Posterior cingulate gyrus (tissue), 11 donors: ENCODE data around the gene GPX3.

ENCODE experiments used
- DNase-seq, 10 donors: peaks; one replicate each; pipeline versions ENCODE4 v3.0.0 to v3.0.0-alpha.2; 2020 to 2021; ENCODE audit warnings: mixed read lengths in 3 of 10
- intact Hi-C: fragments of 100-400 bp; cut with DNase I; formaldehyde crosslinking; loops from one replicate; pipeline ENCODE4 v1.15.1; 2023

The GPX3 gene

DNA sequence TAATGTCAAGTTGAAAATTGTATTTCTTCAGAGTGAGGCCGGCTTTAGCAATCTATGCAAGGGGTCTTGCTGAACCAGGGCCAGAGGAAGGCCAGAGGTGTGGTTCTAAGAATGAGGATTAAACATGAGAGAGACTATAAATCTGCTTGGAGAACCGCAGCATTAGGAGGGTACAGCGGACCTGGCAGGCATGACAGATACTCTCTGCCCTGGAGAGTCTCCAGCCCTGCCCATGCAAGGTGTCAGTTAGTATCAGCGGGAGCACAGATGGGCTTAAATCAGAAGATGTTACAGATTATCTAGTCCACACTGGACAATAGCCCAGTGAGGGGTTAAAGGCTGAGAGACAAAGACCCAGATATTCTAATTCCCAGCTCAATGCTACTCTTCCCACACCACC, 11.5 kb upstream of the GPX3 start:
- intact Hi-C loops = no loop called here
- no peak for DNase-seq

DNA sequence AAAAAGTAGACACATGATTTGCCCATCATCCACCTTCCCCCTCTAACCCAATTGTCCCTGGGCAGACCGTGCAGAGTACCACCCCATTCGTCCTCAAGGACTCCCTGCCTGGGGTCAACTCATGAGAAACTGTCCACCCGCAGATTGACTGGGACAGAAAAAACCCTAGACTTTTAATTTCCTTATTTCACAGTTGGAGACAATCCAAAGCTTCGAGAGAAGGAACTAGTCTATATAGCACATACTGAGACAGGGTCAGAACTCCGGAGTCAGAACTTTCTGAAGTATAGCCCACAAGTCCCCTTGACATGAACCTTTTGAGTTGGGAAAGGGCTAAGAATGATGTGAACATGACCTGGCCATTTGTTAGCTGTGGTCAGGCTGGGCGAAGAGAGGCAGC, 7.5 kb upstream of the GPX3 start:
- intact Hi-C loops = no loop called here

DNA sequence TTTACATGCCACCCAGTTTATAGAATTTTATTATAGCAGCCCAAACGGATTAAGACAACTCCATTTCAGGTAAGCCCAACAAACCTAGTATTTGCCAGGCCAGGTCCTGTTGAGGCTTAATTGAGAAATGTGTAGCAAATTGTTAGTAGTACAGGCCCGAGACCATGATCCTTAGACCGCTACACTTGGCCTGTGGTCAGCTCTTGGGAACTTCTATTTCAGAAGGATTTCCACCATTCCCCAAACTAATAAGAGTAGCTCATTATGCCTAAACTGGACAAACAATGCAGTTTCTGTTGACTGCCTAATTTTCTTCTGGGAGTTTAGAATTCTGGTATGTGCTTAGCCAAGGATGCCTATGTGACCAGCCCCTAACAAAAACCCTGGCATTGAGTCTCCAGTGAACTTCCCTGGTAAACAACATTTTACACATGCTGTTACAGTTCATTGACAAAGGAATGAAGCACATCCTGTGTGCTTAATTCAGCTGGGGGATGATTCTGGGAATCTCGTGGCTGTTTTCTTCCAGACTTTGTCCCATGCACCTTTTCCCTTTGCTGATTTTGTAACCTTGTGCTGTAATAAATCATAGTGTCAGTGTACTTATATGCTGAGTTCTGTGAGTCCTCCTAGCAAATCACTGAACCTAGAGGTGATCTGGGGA, 5.6 kb upstream of the GPX3 start:
- peak in 1 of 10 donors; percentile 10 for DNase-seq
- intact Hi-C loops = no loop called here

More for the DNA sequence above, 7.5 kb upstream of the GPX3 start:
- peak in 1 of 10 donors; percentile 12 for DNase-seq

DNA sequence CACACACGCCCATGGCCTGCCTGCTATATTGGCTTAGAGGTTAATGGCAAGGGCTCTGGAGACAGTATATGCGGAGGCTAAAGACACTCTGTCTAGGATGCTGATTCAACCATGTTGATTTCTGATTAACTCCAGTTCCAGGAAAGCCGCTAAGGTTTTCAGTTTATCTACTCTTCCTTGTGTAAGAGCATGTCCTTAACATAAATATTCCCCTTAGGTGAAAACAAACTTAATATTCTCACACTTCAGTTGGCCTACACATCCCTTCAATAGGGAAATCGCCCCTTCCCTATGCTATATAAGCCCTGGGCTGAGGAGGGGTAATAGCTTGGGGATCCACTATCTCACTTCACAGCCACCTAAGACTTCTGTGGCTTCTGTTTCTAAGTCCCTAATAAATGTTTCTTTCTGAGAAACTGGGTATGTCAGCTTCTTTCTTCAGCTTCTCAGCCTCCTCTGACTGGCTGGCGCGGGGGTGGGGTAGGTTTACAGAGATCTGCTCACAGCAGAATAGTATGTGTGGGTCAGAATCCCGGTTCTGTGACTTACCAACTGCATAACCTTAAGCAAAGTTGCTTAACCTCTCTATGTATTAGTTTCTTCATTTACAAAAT, 4.3 kb upstream of the GPX3 start:
- DNase-seq = peak in 1 of 10 donors; percentile 51
- intact Hi-C loops = no loop called here

GRCh38 chr5:151016700-151017099, 3.7 kb upstream of the GPX3 start:
- DNase-seq = peak in 2 of 10 donors; percentile 17 to 79
- intact Hi-C loops = no loop called here

- intact Hi-C loops = no loop called here
- peak in 1 of 10 donors; percentile 9 for DNase-seq
Observed at GRCh38 chr5:151017897-151018296, 2.5 kb upstream of the GPX3 start.

DNA sequence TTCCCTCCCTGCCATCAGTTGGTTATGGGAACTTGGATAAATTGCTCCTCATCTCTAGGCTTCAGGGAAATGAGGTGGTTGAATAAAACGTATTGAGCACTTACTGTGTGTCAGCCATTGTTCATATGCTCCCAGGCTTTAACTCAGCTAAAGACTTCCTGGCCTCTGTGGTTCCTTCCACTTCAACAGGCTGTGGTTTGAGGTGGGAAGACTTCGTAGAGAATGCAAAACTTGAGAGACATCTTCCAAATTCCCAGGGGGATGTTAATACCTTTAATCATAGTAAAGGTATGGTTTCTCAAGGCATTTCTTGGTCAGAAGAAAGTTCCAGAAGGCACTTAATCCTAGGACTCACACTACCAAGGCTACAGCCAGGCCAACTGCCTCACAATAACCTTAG, 1.5 kb upstream of the GPX3 start:
- intact Hi-C loops = no loop called here
- no peak for DNase-seq

DNA sequence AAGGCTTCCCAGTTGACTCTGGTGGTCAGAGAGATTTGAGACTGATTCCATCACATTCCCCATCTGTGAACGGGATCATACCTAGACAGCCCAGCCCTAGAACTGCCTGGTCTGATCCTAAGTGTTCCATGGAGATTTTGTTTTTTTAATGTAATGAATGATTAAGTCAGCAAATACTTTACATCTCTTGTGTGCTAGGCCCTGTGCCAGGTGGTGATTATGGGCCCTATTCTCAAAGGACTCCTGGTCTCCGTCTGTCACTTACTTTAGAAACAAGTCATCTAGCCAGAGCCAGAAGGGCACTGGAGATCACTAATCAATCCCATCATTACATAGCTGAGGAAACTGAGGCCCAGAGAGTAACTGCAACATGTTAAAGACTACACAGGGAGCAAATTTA, 1.1 kb upstream of the GPX3 start:
- DNase-seq = peak in 1 of 10 donors; percentile 9
- intact Hi-C loops = no loop called here

GRCh38 chr5:151021746-151022145, 1.4 kb downstream of the GPX3 start:
- DNase-seq = no peak
- intact Hi-C loops = no loop called here

DNA sequence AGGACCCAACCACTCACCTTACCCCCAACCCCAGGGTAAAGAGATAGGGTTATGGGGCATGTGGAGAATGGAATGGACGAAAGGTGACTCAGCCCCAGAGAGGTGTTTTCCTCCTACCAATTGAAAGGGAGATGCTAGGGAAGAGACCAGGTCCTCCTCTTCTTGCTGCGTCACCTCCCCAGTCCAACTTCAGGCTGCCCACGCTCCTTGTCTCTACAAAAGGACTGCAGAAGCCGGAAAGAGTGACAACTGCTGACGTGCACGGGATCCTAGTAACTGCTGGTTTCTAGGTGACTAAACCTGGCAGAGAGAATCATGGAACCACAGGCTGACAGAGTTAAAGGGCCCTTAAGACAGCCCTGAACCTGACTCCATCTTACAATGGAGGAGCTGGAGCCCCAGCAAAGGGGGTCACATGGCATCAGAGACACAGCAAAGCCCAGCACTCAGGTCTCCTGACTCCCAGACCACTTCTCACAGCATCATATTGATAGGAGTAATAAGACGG, 2.2 kb downstream of the GPX3 start:
- intact Hi-C loops = no loop called here
- peak in 6 of 10 donors; percentile 40 to 92 (median 77) for DNase-seq

- intact Hi-C loops = no loop called here
Observed at GRCh38 chr5:151023047-151023615, 2.7 kb downstream of the GPX3 start.

DNA sequence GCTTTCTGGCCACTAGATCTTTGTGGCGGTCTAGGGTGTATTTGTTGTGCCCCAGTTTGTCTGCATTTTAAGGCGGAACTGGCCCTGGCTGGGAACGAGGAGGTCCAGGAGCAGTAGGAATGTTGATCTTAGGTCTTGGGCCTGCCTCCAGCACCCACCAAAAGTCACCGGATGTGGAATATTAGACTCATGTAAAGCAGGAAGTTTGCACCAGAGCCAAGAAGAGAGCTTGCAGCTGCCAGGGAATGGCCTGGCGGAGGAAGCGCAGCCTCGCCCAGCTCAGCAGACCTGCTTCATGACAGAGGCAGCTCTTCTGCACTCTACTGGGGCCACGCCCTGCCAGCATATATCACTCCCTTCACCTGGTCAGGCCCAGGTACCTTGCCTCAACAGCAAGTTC, 3.3 kb downstream of the GPX3 start:
- peak in 1 of 10 donors; percentile 77 for DNase-seq
- intact Hi-C loops = no loop called here

More at GRCh38 chr5:151023047-151023615, 2.7 kb downstream of the GPX3 start:
- DNase-seq = peak in 1 of 10 donors; percentile 78

DNA sequence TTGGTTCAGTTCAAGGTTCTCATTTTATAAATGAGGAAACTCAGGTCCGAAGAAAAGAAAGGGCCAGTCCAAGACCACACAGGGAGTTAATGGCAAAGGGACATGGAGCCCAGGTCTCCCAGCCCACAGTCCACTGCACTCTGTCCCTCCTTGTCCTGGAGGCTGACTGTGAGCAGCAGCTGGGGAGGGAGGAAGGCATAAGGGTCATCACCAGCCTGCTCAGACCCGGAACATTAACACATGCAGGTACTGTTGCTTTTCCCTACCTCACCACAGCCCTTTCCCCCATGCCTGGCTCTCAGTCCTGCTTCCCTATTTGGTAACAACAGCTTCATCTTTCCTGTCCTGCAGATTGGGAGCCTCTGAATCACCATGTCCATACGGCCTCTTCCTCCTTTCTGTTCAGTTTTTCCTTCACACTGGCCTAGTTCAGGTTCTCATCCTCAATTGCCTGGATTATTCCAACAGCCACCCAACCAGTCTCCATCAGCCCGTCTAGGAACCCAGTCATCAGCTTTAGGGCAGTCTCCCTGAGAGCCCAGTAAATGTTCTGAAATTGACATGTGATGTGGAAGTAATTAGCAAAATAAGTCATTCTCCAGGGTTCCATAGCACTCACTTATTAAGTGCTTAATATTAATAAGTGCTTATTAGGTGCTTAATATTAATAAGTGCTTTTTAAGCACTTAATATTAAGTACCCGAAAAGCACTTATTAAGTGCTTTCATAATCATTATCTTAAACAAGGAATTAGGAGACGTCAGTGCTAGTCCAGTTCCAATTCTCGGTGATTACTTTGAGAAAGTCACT, 4.3 kb downstream of the GPX3 start:
- peak in 1 of 10 donors; percentile 26 for DNase-seq
- intact Hi-C loops = no loop called here

DNA sequence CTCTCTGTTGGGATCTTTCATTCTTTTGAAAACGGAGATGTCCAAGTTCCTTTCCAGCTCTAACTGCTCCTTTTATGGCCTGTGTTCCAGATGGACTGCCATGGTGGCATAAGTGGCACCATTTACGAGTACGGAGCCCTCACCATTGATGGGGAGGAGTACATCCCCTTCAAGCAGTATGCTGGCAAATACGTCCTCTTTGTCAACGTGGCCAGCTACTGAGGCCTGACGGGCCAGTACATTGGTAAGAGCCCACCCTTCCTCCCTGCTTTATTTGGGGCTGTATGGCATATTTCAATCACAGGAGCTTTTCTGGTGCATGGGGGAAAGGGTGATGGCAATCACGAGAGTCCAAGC, 4.8 kb downstream of the GPX3 start:
- intact Hi-C loops = no loop called here

DNA sequence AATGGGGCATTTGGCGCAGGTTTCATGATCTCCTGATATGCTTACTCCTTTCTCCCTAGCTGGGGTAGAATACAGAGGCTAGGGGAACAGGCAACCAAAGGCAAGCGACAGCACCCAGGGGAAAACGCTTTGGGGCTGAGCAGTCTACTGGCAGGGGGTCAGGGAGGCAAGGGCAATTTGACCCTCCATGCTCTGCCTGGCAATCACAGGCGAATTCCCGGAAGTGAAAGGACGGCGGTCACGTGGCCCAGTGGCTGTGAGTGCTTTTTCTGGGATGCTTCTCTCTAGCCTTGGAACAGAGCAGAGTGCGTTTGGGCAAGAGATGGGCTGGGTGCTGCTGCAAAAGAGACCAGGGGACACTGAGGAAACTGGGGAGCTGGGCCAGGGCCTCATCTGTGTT, 5.7 kb downstream of the GPX3 start:
- peak in 1 of 10 donors; percentile 28 for DNase-seq
- intact Hi-C loops = no loop called here

More for the DNA sequence above, 4.8 kb downstream of the GPX3 start:
- DNase-seq = peak in 1 of 10 donors; percentile 15

GRCh38 chr5:151026679-151027078, 6.3 kb downstream of the GPX3 start:
- intact Hi-C loops = no loop called here
- DNase-seq = peak in 1 of 10 donors; percentile 82

DNA sequence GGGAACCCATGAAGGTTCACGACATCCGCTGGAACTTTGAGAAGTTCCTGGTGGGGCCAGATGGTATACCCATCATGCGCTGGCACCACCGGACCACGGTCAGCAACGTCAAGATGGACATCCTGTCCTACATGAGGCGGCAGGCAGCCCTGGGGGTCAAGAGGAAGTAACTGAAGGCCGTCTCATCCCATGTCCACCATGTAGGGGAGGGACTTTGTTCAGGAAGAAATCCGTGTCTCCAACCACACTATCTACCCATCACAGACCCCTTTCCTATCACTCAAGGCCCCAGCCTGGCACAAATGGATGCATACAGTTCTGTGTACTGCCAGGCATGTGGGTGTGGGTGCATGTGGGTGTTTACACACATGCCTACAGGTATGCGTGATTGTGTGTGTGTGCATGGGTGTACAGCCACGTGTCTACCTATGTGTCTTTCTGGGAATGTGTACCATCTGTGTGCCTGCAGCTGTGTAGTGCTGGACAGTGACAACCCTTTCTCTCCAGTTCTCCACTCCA, 7.6 kb downstream of the GPX3 start:
- peak in 1 of 10 donors; percentile 57 for DNase-seq
- intact Hi-C loops = no loop called here

GRCh38 chr5:151028717-151029116, 8.3 kb downstream of the GPX3 start:
- peak in 1 of 10 donors; percentile 34 for DNase-seq
- intact Hi-C loops = no loop called here

GRCh38 chr5:151029179-151030055, 9.0 kb downstream of the GPX3 start:
- DNase-seq = peak in 1 of 10 donors; percentile 57
- intact Hi-C loops = no loop called here

GRCh38 chr5:151030056-151030336, 9.6 kb downstream of the GPX3 start:
- intact Hi-C loops = no loop called here
- peak in 1 of 10 donors; percentile 11 for DNase-seq
